ENCODE measurements around the gene EDEM1. TPM values are rescaled to one million over a fixed set of nuclear protein-coding genes. Genes with fewer than 3 reads are reported as not detected.
"Not testable (repeated sequence)": the region's sequence is repeated elsewhere in the genome, so short reads cannot be mapped to it uniquely, and the experiment has no call there.

Gene EDEM1
- total RNA-seq, 2 donors from 2014 or later, result 8.1 to 11.2 TPM

DNA sequence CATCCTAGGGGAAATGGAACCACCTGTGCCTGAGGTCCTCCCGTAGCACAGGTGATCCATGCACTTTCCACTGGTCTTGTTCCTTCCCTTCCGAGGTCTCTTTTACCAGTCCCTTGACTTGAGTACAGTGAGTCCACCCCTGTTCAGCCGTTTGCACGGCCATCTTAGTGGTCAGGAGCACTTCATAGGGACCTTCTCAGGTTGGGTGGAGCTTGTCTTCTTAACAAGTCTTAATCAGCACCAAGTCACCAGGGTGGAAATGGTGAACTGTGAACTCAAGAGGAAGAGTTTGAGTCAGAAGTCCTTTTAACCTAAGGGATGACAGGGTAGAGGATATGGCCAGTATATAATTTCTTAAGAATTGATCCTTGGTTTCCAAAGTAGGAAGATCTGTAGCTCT lies 44.0 kb upstream of the EDEM1 start:
- Histone ChIP-seq H3K4me1 (peaks cover 0 to 33% of the 10 kb centered on the region in 2 donors), H3K36me3 (no peaks in the 10 kb centered on the region), H3K9me3 (peaks cover 0 to 8% of the 10 kb centered on the region in 2 donors), H3K27ac (no peak overlapping the region), H3K4me3 (no peak overlapping the region), H3K27me3 (no peaks in the 10 kb centered on the region)
- TF ChIP-seq CTCF (IDR thresholded peaks at IDR 0.05), result no peak
- DNase-seq (ENCODE audit: low spot score), result no peak

DNA sequence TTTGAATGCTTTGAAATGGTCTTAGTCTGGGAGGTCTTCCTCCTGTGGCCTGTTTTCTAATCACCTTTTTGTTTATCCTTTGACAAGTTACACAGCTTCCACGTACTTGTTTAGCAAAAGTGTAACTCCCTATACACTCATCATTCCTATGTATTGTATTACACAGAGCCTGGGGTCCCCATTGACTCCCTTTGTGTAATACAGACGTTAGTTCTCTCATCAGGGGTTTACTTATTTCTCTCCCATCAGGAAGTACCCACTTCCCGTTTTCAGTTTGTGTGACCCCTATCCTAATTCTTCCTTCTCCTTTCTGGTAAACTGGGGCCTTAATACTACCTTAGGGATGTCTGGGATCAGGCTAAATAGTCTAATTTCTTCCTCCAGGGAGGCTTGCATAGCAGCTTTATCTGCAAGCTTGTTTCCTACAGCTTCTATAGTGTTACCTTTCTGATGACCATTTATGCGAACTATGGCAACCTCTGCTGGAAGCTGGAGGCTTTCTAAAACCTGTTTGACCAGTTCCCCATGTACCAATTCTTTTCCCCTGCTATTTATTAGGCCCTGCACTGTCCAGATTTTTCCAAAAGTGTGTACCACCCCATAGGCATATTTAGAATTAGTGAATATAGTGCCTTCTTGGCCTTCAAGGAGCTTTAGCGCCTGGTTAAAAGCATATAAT lies 43.1 kb upstream of the EDEM1 start:
- Histone ChIP-seq H3K4me3 (no peak overlapping the region), H3K27ac (no peak overlapping the region), H3K9me3 (peaks cover 0 to 8% of the 10 kb centered on the region in 2 donors), H3K36me3 (no peaks in the 10 kb centered on the region), H3K27me3 (no peaks in the 10 kb centered on the region), H3K4me1 (peaks cover 0 to 27% of the 10 kb centered on the region in 2 donors)
- TF ChIP-seq CTCF (IDR thresholded peaks at IDR 0.05), result no peak
- DNase-seq (ENCODE audit: low spot score), result no peak

DNA sequence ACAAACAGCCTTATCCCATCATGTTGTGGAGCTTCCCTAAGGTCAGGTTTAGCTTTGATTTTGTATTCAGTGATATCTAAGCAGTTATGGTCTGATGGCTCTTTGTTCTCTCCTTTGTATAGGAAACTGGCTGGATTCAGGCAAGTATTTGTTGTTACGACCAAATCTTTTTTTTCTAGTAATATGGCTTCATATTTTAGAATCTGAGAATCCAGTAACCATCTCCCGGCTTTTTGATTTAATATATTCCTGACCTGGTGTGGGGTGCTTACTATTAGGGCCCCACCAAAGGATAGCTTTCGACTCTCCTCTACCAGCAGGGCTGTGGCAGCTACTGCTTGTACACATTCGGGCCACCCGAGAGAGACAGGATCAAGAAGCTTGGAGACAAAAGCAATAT lies 42.4 kb upstream of the EDEM1 start:
- peaks cover 0 to 21% of the 10 kb centered on the region in 2 donors for H3K4me1 ChIP-seq

DNA sequence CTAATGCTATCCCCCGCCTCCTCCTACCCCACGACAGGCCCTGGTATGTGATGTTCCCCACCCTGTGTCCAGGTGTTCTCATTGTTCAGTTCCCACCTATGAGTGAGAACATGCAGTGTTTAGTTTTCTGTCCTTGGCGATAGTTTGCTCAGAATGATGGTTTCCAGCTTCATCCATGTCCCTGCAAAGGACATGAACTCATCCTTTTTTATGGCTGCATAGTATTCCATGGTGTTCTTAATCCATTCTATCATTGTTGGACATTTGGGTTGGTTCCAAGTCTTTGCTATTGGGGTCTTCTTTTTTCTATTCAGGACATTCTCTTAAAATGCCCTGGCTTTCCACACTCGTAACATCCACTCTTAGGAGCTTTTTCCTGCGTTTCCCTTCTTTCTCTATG lies 40.4 kb upstream of the EDEM1 start:
- H3K36me3 ChIP-seq; H3K9me3 ChIP-seq; H3K27me3 ChIP-seq; H3K27ac ChIP-seq; H3K4me3 ChIP-seq; DNase-seq (ENCODE audit: low spot score): not testable (repeated sequence)
- peaks cover 0 to 13% of the 10 kb centered on the region in 2 donors for H3K4me1 ChIP-seq

More for the DNA sequence above, 42.4 kb upstream of the EDEM1 start:
- TF ChIP-seq CTCF (IDR thresholded peaks at IDR 0.05), result no peak
- Histone ChIP-seq H3K9me3 (peaks cover 0 to 8% of the 10 kb centered on the region in 2 donors), H3K27ac (no peak overlapping the region), H3K4me3 (no peak overlapping the region), H3K36me3 (no peaks in the 10 kb centered on the region), H3K27me3 (no peaks in the 10 kb centered on the region)
- DNase-seq (ENCODE audit: low spot score), result no peak

GRCh38 chr3:5149306-5149880 lies 38.1 kb upstream of the EDEM1 start:
- H3K27me3 ChIP-seq, result no peaks in the 10 kb centered on the region
- peaks cover 0 to 13% of the 10 kb centered on the region in 2 donors for H3K4me1 ChIP-seq
- no peak for DNase-seq (ENCODE audit: low spot score)
- H3K27ac ChIP-seq, result no peak overlapping the region
- peaks cover 0 to 2% of the 10 kb centered on the region in 2 donors for H3K9me3 ChIP-seq
- H3K4me3 ChIP-seq, result no peak overlapping the region
- TF ChIP-seq CTCF (IDR thresholded peaks at IDR 0.05), result no peak
- H3K36me3 ChIP-seq, result no peaks in the 10 kb centered on the region

GRCh38 chr3:5151586-5151985 lies 35.9 kb upstream of the EDEM1 start:
- DNase-seq (ENCODE audit: low spot score), result no peak
- no peak for TF ChIP-seq CTCF (IDR thresholded peaks at IDR 0.05)
- H3K27me3 ChIP-seq, result no peaks in the 10 kb centered on the region
- no peak overlapping the region for H3K4me3 ChIP-seq
- H3K27ac ChIP-seq, result no peak overlapping the region
- H3K4me1 ChIP-seq, result peaks cover 0 to 13% of the 10 kb centered on the region in 2 donors
- H3K9me3 ChIP-seq, result no peaks in the 10 kb centered on the region
- no peaks in the 10 kb centered on the region for H3K36me3 ChIP-seq

Data from right atrium auricular region (tissue), 2 donors.